OCI-LY7 (cell line): Measurements from ENCODE around the gene GCHFR. TPM values are rescaled to one million over a fixed set of nuclear protein-coding genes. Genes with fewer than 3 reads are reported as not detected.

Experiments used
- BruUV-seq: library from RNA; stranded (reverse); fragments of 400-500 nt; replicated peaks from 2 replicates; lab custom pipeline; 2021; lab: Mats Ljungman, UMichigan
- CTCF ChIA-PET: fragments of 300-600 bp; sonication (Branson Sonifier 250); formaldehyde crosslinking; loops from one replicate; lab custom pipeline; 2022; ENCODE audit warnings: antibody characterized with exemption; ENCODE audit not compliant: unreplicated experiment; lab: Charles Lee
- POLR2A ChIA-PET: fragments of 300-600 bp; sonication (Branson Sonifier 250); formaldehyde crosslinking; loops from one replicate; lab custom pipeline; 2022; ENCODE audit warnings: antibody characterized with exemption; lab: Charles Lee
- DNase-seq: peaks from one replicate; pipeline ENCODE4 v3.0.0-alpha.2; 2015; ENCODE audit warnings: low spot score
- H2AFZ ChIP-seq: fragments of 200-600 bp; sonication (generic), shearing (Covaris generic); 2 replicates; pipeline ENCODE4 v1.6.1; 2014; ENCODE audit warnings: mild to moderate bottlenecking, antibody characterized with exemption, low read length, moderate library complexity
- H3K27ac ChIP-seq: fragments of 200-600 bp; sonication (generic); 2 replicates; pipeline ENCODE4 v1.5.1; 2014; ENCODE audit warnings: mixed run types, low read depth, mild to moderate bottlenecking, moderate library complexity, low read length, inconsistent platforms; ENCODE audit not compliant: poor library complexity, severe bottlenecking
- H3K36me3 ChIP-seq: fragments of 200-600 bp; sonication (generic); 2 replicates; pipeline ENCODE4 v1.6.1; 2014; ENCODE audit warnings: mild to moderate bottlenecking, antibody characterized with exemption, low read length, moderate library complexity, mixed read lengths; ENCODE audit not compliant: insufficient read depth
- H3K4me1 ChIP-seq: fragments of 200-600 bp; sonication (generic); 2 replicates; pipeline ENCODE4 v1.5.1; 2014; ENCODE audit warnings: mild to moderate bottlenecking, low read length; ENCODE audit not compliant: insufficient read depth, poor library complexity, severe bottlenecking
- H3K4me2 ChIP-seq: fragments of 200-600 bp; sonication (generic); 2 replicates; pipeline ENCODE4 v1.6.1; 2014; ENCODE audit warnings: mild to moderate bottlenecking, low read length
- H3K4me3 ChIP-seq: fragments of 200-600 bp; sonication (generic); 2 replicates; pipeline ENCODE4 v1.5.1; 2014; ENCODE audit warnings: mild to moderate bottlenecking, low read depth, low read length; ENCODE audit not compliant: poor library complexity, severe bottlenecking
- H3K79me2 ChIP-seq: fragments of 200-600 bp; sonication (generic); 2 replicates; pipeline ENCODE4 v1.6.1; 2016; ENCODE audit warnings: low read depth, mild to moderate bottlenecking, low read length, moderate library complexity, mixed read lengths; ENCODE audit not compliant: insufficient read depth
- H3K9me2 ChIP-seq: fragments of 200-600 bp; sonication (generic); 2 replicates; pipeline ENCODE4 v1.6.1; 2016; ENCODE audit warnings: mild to moderate bottlenecking, low read length, mixed read lengths; ENCODE audit not compliant: insufficient read depth
- H3K9me3 ChIP-seq: fragments of 200-600 bp; sonication (generic); 2 replicates; pipeline ENCODE4 v1.6.1; 2014; ENCODE audit warnings: mild to moderate bottlenecking, mixed run types, low read length, mixed read lengths
- H4K20me1 ChIP-seq: fragments of 200-600 bp; sonication (generic); 2 replicates; pipeline ENCODE4 v1.6.1; 2014; ENCODE audit warnings: mild to moderate bottlenecking, antibody characterized with exemption, low read length, moderate library complexity, mixed read lengths; ENCODE audit not compliant: insufficient read depth
- EZH2phosphoT487 ChIP-seq: fragments of 200-600 bp; sonication (generic); IDR thresholded peaks from 2 replicates; pipeline ENCODE4 v1.6.1; 2018; ENCODE audit warnings: low read depth, borderline replicate concordance, mild to moderate bottlenecking, mixed run types, antibody characterized with exemption, low read length, moderate library complexity, mixed read lengths
- intact Hi-C: fragments of 100-400 bp; cut with micrococcal nuclease; formaldehyde crosslinking; loops from one replicate; pipeline ENCODE4 v1.10.0; 2022; ENCODE audit not compliant: unreplicated experiment
- total RNA-seq, 2 experiments: library from RNA; depleted of rRNA in 1 of 2; stranded (reverse); fragments of >200 nt in 1 of 2; shearing (Covaris generic) in 1 of 2; gene quantifications; 2 replicates each; pipeline ENCODE4 v1.2.3, GENCODE V29; 2014 to 2022
- TF ChIP-seq, protein P1 (sequence below): fragments of 200-600 bp; sonication (generic); conservative IDR thresholded peaks from 2 replicates; pipeline ENCODE4 v1.5.1; 2014; ENCODE audit warnings: mild to moderate bottlenecking, antibody characterized with exemption, low read length, moderate library complexity, mixed read lengths

GCHFR gene
- total RNA-seq, 2 experiments from 2014 or later = 75.7 to 97.4 TPM

DNA sequence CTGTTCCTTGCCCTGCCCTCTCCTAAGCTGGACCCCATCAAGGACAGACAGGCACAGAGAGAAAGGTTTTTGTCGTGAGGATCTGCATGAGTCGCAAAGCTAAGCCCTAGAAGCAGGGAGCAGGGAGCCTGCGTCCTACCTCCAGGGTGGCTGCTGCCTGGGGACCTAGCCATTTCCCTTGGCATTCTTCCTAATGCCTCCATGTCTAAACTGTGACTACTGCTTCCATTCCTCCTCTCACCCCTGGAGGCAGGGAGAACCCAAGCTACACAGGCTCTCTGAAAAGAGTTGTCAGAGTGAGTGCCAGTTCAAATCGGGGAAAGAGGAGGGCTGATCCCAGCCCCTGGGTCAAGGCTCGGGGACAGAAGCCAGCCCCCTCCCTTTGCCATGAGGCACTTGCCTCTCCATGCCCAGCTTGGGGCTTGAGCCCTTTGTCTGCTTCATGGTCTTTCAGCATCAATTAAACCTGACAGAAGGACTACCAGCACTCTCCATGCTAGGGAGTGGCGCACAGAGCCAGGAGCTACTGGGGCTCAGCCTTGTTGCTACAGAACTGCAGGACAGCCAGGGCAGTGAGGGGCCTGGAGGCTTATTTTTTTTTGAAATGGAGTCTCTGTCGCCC, 2.4 kb downstream of the GCHFR start:
- Histone ChIP-seq H3K79me2 (peaks cover 4% of the 10 kb centered on the region; the same call in 1 of the 2 replicates), H2AFZ (no peak overlapping the region), H3K4me1 (peaks cover 63% of the 10 kb centered on the region), H3K4me3 (no peak overlapping the region), H3K9me2 (no peaks in the 10 kb centered on the region), H3K27ac (peak overlapping the region; percentile 79), H3K36me3 (peaks cover 31% of the 10 kb centered on the region; the same call in 1 of the 2 replicates), H3K4me2 (peak overlapping the region; percentile 95), H4K20me1 (no peaks in the 10 kb centered on the region), H3K9me3 (no peaks in the 10 kb centered on the region)
- ChIA-PET CTCF (interaction anchor here (0.7 kb wide), 1 partner anchor 1910 kb away, joined by 4 read pairs; no protein-coding TSS in a partner anchor), POLR2A (interaction anchor here (1.0 to 2.4 kb wide), 3 partner anchors 9 to 23 kb away, joined by 3 to 8 read pairs (median 4); no protein-coding TSS in a partner anchor)
- DNase-seq = no peak
- no TSS peak for BruUV-seq
- TF ChIP-seq, protein P1, sequence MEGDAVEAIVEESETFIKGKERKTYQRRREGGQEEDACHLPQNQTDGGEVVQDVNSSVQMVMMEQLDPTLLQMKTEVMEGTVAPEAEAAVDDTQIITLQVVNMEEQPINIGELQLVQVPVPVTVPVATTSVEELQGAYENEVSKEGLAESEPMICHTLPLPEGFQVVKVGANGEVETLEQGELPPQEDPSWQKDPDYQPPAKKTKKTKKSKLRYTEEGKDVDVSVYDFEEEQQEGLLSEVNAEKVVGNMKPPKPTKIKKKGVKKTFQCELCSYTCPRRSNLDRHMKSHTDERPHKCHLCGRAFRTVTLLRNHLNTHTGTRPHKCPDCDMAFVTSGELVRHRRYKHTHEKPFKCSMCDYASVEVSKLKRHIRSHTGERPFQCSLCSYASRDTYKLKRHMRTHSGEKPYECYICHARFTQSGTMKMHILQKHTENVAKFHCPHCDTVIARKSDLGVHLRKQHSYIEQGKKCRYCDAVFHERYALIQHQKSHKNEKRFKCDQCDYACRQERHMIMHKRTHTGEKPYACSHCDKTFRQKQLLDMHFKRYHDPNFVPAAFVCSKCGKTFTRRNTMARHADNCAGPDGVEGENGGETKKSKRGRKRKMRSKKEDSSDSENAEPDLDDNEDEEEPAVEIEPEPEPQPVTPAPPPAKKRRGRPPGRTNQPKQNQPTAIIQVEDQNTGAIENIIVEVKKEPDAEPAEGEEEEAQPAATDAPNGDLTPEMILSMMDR = no peak
- no peak for TF ChIP-seq EZH2phosphoT487
- intact Hi-C loops = loop anchor here (5.0 kb wide), 2 partner anchors 126 to 174 kb away; partner anchors contain the start of genes KNL1 and VPS18

DNA sequence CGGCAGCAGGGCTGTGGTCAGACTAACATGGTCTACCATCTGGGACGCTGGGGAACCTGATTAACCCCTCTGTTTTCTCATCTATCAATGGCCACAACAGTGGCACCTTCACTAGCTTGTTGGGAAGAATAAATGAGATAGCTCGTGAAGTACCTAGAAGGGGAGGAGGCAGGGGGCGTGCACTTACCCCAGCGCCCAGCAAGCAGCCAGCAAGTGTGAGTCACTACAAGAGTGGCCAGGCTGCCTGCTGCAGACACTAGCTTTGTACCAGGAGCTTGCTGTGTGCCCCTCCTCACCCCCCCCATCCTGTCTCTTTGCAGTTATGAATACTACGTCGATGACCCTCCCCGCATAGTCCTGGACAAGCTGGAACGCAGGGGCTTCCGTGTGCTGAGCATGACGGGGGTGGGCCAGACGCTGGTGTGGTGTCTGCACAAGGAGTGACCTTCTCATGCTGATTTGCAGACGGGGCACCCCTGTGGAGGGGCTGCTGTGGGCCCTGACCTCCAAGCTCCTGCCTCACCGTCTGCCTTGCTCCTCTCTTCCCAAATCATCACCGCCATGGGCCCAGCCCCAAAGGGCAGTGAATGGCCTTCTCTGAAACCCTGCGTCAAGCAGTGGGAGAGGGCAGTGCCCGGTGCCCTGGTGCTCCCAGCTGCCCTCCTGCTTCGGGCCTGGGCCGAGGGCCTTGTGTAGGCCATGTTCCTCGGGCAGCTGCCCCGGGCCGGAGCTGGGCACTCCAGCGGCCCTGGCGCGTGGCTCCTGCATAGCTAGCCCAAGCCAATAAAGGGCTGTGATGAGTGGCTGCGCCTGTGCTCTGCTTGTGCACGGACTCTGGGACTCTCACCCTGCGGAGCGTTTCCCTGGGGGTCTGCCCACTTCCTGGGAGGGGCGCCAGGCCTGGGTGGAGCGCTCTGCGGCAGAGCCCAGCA, 3.3 kb downstream of the GCHFR start:
- H4K20me1 ChIP-seq = no peaks in the 10 kb centered on the region
- DNase-seq = no peak
- TF ChIP-seq EZH2phosphoT487 = no peak
- TF ChIP-seq, protein P1 = no peak
- H3K4me3 ChIP-seq = no peak overlapping the region
- H3K9me3 ChIP-seq = no peaks in the 10 kb centered on the region
- ChIA-PET CTCF (no interaction called here), POLR2A (no interaction called here)
- intact Hi-C loops = loop anchor here (5.0 kb wide), 2 partner anchors 125 to 175 kb away; partner anchors contain the start of genes KNL1 and VPS18
- BruUV-seq = no TSS peak
- H3K4me2 ChIP-seq = no peak overlapping the region
- H2AFZ ChIP-seq = no peak overlapping the region
- H3K4me1 ChIP-seq = peaks cover 66% of the 10 kb centered on the region
- H3K36me3 ChIP-seq = peaks cover 37% of the 10 kb centered on the region; the same call in 1 of the 2 replicates
- no peaks in the 10 kb centered on the region for H3K9me2 ChIP-seq
- H3K27ac ChIP-seq = no peak overlapping the region
- H3K79me2 ChIP-seq = peaks cover 4% of the 10 kb centered on the region; the same call in 1 of the 2 replicates
